ENCODE results near the gene SP8.

DNA sequence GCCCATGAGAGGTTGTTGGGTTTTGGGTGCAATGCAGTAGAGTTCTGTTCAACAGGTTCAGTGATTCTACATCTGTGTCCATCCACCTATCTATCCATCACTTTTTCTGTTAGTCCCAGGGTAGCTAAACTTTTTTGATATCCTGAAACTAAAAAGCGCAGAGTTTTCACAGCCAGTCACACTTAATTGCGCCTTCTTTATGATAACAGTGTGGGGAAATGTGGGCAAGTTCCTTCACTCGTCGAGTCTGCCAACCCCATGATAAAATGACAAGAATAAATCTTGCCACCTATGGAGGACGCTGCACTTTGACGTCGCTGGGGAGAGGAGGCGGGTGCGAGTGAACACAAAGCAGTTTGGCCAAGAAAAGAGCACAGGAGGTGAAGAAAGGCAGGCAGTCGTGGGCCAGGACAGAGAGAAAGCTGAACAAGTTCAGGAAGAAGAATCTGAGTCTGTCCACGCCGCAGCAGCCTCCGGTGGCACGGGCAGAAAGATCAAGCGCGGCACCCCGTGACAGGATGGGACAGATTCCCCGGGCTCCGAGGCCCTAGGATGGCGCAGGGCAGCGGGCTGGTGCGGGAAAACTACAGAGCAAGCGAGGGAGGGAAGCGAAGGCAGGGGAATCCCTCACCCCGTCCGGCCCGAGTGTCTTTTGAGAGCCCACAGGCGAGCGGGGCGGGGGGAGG, 9.2 kb downstream of the SP8 start:
- TF ChIP-seq, protein P1, sequence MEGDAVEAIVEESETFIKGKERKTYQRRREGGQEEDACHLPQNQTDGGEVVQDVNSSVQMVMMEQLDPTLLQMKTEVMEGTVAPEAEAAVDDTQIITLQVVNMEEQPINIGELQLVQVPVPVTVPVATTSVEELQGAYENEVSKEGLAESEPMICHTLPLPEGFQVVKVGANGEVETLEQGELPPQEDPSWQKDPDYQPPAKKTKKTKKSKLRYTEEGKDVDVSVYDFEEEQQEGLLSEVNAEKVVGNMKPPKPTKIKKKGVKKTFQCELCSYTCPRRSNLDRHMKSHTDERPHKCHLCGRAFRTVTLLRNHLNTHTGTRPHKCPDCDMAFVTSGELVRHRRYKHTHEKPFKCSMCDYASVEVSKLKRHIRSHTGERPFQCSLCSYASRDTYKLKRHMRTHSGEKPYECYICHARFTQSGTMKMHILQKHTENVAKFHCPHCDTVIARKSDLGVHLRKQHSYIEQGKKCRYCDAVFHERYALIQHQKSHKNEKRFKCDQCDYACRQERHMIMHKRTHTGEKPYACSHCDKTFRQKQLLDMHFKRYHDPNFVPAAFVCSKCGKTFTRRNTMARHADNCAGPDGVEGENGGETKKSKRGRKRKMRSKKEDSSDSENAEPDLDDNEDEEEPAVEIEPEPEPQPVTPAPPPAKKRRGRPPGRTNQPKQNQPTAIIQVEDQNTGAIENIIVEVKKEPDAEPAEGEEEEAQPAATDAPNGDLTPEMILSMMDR (IDR thresholded peaks at IDR 0.05; ENCODE audit: low read depth, low read length, missing input control): no peak
- TF ChIP-seq, protein P2, sequence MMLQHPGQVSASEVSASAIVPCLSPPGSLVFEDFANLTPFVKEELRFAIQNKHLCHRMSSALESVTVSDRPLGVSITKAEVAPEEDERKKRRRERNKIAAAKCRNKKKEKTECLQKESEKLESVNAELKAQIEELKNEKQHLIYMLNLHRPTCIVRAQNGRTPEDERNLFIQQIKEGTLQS (IDR thresholded peaks at IDR 0.05): no peak
- no peak for TF ChIP-seq RAD21 (IDR thresholded peaks at IDR 0.05)
- no peak for TF ChIP-seq YY1 (IDR thresholded peaks at IDR 0.05)
- no peak for TF ChIP-seq HNF4G (IDR thresholded peaks at IDR 0.05)
- TF ChIP-seq GABPA (IDR thresholded peaks at IDR 0.05 in 1 of 2, conservative IDR thresholded peaks at IDR 0.05 in 1 of 2): no peak
- TF ChIP-seq, protein P3, sequence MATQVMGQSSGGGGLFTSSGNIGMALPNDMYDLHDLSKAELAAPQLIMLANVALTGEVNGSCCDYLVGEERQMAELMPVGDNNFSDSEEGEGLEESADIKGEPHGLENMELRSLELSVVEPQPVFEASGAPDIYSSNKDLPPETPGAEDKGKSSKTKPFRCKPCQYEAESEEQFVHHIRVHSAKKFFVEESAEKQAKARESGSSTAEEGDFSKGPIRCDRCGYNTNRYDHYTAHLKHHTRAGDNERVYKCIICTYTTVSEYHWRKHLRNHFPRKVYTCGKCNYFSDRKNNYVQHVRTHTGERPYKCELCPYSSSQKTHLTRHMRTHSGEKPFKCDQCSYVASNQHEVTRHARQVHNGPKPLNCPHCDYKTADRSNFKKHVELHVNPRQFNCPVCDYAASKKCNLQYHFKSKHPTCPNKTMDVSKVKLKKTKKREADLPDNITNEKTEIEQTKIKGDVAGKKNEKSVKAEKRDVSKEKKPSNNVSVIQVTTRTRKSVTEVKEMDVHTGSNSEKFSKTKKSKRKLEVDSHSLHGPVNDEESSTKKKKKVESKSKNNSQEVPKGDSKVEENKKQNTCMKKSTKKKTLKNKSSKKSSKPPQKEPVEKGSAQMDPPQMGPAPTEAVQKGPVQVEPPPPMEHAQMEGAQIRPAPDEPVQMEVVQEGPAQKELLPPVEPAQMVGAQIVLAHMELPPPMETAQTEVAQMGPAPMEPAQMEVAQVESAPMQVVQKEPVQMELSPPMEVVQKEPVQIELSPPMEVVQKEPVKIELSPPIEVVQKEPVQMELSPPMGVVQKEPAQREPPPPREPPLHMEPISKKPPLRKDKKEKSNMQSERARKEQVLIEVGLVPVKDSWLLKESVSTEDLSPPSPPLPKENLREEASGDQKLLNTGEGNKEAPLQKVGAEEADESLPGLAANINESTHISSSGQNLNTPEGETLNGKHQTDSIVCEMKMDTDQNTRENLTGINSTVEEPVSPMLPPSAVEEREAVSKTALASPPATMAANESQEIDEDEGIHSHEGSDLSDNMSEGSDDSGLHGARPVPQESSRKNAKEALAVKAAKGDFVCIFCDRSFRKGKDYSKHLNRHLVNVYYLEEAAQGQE (IDR thresholded peaks at IDR 0.05): no peak
- no peak for TF ChIP-seq JUND (IDR thresholded peaks at IDR 0.05)
- TF ChIP-seq SP1 (IDR thresholded peaks at IDR 0.05): no peak
- TF ChIP-seq EGR1 (IDR thresholded peaks at IDR 0.05; ENCODE audit: low read depth in 2 of 2): no peak
- no peak for TF ChIP-seq TAF1 (conservative IDR thresholded peaks at IDR 0.05)
- TF ChIP-seq, protein P4, sequence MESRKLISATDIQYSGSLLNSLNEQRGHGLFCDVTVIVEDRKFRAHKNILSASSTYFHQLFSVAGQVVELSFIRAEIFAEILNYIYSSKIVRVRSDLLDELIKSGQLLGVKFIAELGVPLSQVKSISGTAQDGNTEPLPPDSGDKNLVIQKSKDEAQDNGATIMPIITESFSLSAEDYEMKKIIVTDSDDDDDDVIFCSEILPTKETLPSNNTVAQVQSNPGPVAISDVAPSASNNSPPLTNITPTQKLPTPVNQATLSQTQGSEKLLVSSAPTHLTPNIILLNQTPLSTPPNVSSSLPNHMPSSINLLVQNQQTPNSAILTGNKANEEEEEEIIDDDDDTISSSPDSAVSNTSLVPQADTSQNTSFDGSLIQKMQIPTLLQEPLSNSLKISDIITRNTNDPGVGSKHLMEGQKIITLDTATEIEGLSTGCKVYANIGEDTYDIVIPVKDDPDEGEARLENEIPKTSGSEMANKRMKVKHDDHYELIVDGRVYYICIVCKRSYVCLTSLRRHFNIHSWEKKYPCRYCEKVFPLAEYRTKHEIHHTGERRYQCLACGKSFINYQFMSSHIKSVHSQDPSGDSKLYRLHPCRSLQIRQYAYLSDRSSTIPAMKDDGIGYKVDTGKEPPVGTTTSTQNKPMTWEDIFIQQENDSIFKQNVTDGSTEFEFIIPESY (IDR thresholded peaks at IDR 0.05): no peak
